HG03060 (cell line): ENCODE data around the gene CHD6.

Experiments
- ATAC-seq: cut with Tn5 transposase; IDR thresholded peaks from one replicate; pipeline ENCODE4 v1.9.1; 2021; ENCODE audit warnings: low read depth, moderate number of reproducible peaks; ENCODE audit not compliant: unreplicated experiment

CHD6 gene

DNA sequence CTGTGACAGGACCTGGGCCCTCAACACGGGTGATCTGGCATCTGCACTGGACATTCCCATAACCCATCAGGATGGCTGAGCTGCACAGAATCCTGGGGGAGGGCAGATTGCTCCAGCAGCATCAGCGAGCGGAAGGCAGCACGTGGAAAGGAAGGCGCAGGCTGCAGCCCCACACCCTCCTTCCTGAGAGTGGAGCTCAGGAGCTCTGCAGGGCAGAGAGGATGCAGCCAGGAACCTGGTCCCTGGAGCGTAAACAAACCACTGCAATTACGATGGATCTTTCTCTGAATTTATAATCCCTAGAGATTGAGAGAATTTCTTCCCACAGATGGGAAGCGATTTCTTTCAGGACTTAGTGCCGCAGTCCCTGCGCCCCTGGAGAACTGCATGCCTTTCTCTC is 211.8 kb downstream of the CHD6 start:
- ATAC-seq: no peak

DNA sequence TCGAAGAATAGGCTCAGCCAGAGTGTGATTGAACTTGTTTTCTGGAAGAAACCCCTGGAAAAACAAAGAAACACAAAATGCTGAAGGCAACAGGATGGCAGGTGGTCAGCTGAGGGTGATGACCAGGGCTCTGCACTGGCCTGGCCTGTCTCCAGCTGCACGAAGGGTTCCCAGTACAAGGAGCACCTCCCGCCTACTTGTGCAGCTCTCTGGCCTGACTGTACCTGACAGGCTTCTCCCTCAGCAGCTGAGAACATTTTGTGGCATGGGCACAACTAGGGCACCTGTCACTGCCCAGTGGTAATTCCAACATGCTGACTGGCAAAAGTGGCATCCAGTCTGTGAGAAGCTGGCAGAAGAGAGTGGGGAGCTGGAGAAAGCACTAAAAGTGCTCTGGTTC is 212.7 kb downstream of the CHD6 start:
- no peak for ATAC-seq

DNA sequence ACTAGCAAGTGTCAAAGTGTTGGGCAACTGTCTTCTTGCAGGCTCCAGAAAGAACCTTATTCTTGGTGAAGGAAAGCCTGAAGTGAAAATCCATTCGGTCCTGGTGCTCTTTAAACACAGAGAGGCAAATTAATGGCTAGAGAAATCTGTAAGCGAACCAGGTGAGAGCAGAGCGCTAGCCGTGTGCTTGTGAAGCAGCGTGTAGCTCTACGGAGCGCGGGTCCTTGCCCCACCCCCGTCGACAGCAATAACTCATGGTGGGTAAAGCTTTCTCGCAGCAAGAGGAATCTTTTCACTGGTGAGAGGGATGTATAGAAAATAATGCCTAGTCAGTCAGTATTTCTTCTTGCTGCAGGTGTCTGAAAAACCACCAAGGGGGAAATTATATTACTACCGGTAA is 214.6 kb downstream of the CHD6 start:
- no peak for ATAC-seq

DNA sequence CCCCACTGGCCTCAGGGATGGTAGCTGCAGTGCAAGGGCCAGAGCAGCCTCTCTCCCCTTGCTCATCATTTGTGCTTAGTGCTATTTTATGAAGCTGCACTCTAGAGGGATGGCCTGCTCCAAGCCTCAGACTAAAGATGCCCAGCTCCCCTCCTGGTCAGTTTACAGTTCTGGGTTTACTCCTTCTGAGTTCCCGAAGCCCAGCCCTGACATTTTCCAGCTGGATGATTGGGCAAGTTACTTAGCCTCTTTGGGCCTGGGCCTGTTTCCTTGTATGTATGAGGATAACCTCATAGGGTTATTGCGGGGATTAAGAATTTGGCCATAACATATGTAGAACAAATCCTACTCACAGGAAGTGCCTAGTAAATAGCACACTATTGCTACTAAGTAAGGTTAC is 219.8 kb downstream of the CHD6 start:
- no peak for ATAC-seq

DNA sequence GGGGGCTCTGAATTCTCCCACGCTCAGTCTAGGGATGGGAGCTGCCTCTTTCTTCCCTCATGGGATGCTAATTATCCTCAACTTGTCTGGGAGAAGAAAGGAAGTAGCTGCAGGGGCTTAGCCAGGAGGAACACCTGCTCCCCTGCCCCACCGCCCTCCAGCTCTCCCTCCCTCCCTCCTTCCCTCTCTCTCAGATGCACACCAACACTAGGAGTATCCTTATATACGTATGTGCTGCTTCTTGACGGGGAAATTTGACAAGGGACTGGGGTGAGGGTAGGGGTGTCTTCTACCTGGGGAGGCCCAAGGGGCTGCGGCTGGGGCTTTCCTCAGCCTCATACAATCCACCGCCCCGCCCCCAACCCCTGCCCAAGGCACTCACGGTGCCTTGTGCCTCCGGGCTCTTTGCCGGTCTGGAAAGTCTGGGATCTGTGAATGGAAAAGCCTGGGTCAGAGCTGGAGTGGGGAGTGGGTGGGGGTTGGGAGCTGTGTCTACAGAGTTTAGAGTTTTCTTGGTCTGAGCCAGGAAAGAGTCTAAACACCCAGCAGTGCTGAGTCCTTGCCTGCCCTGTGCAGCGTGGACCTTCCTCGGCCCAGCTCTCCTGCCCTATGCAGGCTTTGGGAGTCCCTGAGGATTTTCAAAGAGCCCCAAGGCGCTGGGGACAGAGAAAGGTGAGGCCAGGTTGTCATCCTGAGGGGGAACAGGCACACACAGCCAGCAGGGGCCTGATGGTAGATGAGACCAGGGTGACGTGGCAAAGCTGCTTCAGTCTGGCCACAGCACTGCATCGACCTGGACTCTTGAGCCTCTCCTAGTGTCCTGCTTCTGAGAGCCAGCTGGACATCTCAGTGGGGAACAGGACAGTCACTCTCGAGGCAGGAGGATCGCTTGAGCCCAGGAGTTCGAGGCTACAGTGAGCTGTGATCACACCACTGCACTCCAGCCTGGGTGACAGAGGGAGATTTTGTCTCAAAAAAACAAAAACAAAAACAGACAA is 222.2 kb downstream of the CHD6 start:
- ATAC-seq: no peak

DNA sequence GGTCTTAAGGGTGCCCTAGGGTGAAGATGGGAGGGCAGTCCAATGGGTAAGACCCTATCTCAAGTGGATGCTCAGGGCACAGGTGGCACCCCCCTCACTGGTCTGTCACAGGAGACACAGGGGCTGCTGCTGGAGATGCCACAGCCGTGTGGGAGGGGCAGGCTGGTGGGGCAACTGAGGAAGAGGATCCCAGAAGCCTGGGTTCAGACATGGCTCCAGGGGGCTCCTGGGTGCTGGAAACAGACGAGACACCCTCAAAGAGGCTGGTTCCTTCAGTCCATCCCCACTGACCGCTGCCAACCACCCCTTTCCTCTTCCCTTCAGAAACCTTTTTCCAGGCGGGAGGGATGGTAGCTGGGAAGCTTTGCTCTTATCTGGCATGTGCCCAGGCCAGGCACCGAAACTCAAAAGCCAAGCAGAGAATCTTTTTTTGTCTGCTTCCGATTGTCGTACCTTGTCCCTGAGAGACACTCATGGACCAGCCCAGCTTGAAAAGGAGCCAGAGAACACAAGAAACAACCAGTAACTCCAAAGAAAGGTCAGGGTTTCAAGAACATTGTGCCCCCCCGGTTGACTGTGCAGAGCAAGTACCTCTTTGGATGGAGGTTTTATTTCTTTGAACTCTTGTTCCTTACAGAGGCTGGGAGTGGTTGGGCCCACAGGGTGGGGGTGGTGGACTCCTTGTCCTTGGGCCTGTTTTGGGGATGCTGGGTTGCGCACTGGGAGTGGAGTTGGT is 223.1 kb downstream of the CHD6 start:
- no peak for ATAC-seq

DNA sequence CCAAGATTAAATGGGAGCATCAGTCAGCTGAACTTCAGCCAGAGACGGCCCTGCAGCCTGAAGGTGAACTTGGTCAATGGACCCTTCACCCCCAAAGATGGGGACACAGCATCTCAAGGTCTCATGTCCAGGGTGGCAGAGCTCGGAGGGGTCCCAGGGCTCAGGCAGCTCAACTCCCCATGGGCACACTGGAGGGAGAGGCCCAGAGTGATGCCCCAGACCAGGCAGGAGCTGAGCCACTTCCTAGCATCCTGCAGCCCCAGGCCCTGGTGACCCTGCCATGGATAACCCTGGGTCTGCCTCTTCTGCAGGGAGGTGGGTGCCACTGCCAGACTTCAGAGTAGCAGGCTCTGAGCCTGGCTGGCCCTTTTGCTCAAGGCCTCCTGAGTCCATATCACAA is 224.1 kb downstream of the CHD6 start:
- no peak for ATAC-seq

DNA sequence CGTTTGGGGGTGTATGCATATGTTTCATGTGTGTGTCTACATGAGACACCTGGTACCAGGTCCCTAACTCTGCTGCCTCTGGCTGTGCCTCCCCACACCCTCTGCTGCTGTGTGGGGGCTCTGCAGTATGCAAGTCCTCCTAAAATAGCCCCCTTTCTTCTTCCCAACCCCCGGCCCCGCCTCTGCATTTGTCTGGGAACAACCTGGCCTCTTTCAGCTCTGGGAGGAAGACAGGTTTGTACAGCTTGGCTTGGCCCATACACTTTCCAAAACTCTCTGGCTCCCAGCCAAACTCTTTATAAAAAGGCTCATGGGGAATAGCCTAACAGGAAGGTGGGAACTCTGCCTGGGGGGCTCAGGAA is 224.5 kb downstream of the CHD6 start:
- no peak for ATAC-seq

DNA sequence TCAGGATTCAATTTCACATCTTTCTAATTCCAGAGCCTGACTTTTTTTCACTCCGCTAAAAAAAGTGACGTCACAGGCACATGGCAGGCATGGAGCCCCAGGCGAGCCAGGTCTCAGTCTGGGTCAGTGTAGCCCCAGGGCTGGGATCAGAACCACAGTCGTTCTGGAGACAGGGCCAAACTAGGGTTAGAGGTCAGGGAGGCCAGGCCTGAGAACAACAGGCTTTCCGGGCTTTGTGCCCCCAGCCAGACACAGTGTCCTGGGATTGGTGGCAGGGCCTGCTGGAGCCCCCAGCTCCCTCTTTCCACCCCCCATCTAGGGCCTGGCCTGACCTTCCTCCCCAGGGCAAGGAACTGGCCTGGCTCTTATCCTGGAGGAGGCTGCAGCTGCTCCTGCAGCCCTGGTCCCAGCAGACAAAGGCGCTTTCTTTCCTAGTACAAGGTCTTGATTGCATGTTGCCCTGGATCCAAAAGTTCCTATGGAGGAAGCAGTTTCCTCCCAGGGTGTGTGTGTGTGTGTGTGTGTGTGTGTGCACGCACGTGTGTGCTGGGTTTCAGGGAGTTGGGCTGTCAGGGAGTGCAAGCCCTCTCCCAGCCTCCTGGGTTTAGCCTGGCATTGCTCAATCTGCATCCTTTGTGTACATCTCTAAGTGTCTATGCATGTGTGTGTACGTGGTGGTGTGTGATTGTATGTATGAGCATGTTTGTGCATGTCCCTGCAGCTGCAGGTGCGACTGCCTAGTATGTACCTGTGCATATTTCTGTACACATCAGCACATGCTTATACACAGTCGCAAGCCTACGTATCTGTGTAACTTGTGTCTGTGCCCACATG is 225.1 kb downstream of the CHD6 start:
- no peak for ATAC-seq

DNA sequence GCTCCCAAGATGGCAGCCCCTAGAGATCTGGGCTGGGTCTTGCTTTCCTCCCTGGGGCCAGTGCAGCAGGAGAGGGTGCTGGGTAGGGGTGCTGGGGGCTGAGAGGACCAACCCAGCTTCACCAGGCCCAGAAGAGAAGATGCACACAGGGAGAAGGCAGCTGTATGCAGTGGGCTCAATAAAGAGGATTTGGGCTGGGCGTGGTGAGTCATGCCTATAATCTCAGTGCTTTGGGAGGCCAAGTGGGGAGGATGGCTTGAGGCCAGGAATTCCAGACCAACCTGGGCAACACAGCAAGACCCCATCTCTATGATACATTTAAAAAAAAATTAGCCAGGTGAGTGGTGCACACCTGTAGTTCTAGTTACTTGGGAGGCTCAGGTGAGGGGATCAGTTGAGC is 225.9 kb downstream of the CHD6 start:
- ATAC-seq: no peak

DNA sequence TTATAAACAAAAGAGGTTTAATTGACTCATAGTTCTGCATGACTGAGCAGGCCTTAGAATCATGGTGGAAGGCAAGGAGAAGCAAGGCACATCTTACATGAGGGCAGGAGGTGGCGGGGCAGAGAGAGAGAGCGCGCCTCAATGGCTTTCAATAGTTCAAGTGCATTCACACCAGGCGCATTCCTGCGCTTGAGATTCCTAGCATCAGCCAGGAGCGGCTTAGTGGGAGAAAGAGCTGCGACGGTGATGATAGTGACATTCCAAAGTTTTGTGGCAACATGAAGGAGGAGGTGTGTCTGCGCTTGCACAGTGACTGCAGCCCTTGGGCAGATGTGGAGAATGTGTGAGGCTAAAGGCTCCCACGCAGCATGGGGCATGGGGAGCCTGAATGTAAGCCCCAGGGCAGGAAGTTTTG is 226.6 kb downstream of the CHD6 start:
- no peak for ATAC-seq

DNA sequence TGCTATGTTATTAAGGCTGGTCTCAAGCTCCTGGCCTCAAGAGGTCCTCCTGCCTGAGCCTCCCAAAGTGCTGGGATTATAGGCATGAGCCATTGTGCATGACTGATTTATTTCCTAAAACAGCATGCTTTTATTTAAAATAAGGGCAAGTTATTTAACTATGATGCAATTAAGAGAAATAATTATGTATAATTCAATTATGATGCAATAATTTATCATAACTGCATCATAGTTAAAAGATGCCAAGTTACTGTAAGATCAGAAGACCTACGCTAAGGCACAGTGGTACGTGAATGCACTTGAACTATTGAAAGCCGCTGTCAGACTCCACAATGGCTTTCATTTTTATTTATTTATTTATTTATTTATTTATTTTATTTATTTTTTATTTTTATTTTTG is 227.3 kb downstream of the CHD6 start:
- no peak for ATAC-seq

DNA sequence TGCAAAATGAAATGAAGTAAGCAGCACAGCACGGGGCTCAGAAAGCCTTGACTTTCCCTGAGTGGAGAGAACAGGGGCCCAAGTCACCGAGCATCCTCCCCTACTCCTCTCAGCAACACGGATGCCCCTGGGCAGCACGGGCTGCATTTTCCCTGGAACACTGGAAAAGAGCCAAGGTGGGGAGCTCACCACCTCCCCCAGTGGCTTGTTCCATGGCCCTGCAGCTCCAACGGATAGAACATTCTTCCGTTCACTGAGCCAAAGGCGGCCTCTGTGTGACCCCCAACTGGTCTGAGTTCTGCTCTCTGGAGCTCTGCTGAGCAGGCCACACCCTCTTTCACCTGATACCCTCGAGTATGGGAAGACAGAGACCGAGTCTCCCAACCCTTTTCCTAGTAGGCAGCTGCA is 230.7 kb downstream of the CHD6 start:
- no peak for ATAC-seq

DNA sequence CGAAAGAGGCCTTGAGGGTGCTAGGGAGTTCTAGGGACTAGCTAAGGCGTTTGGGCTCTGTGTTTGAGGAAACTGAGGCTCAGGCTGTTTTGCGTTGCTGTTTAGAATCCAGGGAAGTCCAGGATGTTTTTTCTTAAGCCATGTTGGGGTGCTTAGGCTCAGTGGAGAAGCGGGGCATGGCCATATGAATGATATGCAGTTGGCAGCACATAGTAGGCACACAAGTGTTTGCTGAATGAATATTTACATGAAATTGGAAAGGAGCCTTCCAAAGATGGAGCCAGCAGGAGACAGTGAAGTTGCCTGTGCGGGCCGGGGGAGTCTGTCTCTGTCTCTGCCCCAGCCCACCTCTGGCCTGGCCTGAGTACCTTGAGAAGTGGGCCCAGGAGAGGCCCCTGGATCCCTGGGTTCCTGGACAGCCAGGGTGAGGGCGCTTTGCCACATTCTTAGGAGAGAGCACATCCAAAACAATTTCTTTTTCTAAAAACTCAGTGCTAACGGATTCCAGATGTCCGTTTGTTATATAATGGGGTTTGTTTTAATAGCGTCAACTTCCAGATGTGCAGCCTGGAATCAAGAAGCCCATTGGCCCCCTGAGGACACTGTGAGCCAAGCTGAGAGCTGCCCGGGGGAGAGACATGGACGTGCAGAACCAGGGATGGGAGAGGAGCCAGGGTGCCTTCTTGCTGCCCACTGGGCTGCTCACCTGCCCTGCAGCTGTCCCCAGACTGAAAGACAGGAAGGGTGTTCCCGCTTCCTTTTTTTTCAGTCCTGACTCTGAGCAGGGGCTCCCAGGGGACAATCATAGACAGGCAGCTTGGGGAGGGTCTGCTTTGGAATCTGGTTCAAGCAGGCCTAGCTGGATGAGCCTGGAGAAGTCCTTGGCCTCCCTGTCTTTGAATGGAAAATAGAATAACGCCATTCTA is 231.4 kb downstream of the CHD6 start:
- no peak for ATAC-seq

DNA sequence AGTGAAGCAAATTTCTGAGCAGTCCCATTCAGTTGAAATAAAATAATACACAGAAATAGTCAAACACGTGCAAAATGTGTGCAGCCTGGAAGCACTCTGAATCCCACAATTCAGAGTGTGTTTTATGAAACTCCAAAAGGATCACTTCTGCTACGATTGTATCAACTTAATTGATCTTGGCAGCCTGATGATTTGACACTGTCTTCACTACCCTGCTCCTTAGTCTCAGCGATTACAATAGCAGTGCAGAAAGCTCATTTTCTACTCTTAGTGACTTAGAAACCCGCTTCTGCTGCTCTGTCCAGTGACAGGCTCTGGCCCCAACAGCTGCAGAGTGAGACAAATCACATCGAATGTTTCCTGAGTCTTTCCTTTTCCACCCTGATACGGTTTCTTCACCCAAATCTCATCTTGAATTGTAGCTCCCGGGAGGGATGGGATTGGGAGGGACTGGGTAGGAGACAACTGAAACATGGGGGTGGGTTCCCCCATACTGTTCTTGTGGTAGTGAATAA is 235.3 kb downstream of the CHD6 start:
- no peak for ATAC-seq

DNA sequence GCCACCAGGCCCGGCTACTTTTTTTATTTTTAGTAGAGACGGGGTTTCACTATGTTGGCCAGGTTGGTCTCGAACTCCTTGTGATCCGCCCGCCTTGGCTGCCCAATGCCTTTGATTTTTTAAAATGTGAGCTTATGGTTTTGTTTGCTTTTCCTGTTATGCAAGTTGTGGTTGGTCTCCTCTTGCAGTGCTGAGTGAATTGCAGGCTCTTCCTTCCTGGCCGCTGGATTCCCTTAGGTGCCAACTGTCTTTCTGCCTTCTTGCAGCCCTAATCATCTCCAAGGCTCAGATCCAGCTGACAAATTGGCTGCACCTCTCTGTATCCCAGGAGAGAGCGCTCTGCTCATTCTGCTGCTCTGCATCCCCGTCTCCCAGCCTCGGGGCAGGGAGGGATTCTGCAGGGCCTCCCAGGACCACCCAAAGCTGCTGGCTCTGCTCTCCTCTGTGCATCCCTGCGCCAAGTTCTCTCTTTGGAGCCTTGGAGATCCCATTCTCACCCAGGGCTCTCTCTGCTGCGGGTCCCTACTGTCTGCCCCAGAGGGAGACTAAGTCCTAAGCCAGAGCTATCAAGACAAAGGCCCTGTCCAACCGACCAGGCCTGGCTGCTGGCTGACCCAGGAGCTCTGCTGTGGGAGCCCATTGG is 237.5 kb downstream of the CHD6 start:
- ATAC-seq: no peak

DNA sequence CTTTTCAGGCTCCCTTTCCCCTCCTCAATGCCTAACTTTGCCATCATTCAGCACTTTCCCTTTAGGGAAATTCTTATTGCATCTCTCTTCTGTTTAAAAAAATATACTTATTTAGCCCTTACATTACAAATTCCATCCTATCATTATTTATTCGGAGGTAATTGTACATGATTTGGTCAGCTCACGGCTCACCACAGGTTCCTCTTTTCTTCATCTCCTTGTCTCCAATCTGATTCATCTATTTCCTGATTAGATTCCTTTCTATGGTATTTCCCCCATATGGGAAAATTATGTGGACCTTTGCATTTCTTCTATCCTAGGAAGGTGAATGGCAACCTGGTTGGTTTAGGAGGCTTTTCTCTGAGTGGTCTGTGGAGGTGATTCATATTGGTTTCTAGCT is 238.6 kb downstream of the CHD6 start:
- ATAC-seq: no peak

DNA sequence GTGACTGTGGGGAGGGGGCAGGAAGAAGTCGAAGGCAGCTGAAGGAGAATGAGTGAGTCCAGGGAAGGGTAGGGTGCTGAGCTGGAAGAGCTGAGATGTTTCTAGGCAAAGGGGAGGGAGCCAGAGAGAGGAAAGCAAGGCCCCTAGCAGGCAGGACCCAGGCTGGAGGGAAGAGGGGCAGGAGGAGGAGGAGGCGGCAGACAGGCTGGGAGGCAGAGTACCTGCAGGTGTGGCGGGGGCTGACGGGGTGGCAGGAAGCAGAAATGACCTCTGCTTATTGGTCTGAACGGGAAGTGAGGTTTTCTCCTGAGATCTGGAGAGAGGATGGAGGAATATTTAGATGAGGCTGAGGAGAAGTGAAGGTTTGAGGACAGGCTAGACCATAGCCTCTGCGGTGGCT is 240.9 kb downstream of the CHD6 start:
- ATAC-seq: no peak

DNA sequence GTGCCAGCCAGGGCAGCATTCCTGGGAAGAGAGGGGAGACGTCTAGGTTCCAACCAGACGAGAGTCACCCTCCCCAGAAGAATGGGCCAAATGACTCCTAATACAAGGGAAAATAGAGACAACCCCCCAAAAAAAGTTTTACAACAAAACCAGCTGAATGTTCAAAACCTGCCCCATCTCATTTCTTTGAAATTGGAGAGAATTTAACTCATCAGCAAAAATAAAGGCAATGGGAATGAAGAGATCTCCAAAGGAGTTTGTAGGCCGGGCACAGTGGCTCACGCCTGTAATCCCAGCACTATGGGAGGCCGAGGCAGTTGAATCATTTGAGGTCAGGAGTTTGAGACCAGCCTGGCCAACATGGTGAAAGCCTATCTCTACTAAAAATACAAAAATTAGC is 241.8 kb downstream of the CHD6 start:
- no peak for ATAC-seq
